GM18907 (cell line): Measurements from ENCODE around the gene PPIL4.

Experiments used
- ATAC-seq: cut with Tn5 transposase; IDR thresholded peaks from one replicate; pipeline ENCODE4 v1.9.1; 2021; ENCODE audit warnings: mild to moderate bottlenecking, moderate library complexity; ENCODE audit not compliant: unreplicated experiment

Gene PPIL4

DNA sequence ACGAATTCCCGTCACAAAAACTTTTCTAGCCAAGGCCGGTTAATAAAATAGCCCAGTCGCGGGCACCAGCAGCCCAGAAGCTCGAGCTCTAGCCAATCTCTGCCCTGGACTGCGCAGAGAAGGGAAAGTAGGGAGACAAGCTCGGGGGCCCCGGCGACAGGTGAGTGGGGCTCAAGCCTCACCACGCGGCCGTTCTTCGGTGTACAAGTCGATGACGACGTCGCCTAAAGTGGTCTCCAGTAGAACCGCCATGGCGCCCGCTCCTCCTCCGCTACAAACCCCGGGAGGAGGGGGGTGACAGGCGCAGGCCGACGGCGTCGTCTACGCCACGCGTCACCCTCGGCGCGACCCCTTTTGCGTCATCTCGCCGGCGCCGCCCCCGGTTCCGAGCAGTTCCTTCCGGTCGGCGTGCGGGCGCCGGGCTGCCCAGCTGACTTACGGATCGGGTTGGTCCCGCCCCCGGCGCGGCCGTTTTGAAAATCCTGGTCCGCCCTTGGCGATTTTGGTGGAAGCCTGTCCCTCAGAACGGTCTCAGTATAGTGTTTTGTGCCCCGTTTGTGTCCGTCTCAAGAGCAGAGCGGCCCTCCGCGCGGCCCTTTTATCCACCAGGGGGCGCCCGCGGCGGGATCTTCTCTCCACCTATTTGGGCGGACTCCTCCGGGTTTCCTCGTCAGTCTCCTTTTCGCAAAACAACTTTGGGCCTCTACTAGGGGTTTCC is at the start of gene PPIL4:
Gene PPIL4 (minus strand): TSS at position 290 of the 718 bp plus-strand sequence. CDS start 38 bp downstream, at position 252.
- ATAC-seq: peak; percentile 90

DNA sequence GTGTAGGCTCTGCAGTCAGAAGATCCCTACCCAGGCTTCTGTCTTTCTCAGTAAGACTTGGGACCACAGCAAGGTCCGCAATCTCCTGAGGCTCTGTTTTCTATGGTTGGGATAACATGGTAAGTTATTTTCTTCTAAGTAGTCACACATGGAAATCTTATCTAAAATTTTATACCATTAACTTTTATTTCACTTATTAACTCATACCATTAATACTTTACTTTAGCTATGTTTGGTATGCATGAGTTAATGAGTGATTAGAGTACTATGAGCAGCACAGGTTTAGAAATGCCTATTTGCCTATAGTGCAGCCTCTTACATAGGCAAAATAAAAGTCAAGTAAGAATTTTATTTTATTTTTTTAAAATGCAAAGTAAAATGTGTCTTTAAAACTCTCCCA is 47.6 kb upstream of the PPIL4 start:
- ATAC-seq: no peak

GRCh38 chr6:149592983-149593382 is 47.1 kb upstream of the PPIL4 start:
- no peak for ATAC-seq

GRCh38 chr6:149586149-149586548 is 40.3 kb upstream of the PPIL4 start:
- no peak for ATAC-seq

DNA sequence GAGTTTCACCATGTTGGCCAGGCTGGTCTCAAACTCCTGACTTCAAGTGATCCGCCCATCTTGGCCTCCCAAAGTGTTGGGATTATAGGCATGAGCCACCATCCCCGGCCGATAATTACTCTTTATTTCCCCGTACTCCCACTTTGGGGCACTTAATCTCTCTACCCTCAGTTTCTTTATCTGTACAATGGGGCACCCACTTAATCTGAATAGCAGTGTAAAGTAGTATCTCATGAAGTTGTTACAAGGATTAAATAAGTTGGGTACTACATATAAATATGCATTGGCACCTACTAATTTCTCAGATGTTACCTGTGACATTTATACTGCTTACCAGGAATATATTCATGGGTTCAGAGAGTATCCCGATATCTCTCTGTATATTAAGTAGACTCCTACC is 35.5 kb upstream of the PPIL4 start:
- no peak for ATAC-seq

DNA sequence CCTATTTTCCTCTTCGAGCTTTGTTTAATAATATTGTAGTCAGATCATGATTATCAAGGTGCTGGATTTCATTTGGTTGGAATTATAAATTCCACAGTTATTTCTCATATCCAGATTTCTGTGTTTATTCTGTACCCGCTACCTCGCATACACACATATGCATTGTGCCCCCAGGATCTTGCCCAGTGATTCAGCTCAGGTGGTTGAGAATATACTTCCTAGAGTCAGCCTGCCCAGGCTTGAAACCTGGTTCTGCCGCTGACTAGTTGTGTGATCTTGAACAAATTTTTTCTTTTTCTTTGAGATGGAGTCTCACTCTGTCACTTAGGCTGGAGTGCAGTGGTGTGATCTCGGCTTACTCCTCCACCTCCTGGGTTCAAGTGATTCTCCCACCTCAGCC is 35.0 kb upstream of the PPIL4 start:
- ATAC-seq: no peak

- ATAC-seq: no peak
Observed at GRCh38 chr6:149567945-149568585, 22.2 kb upstream of the PPIL4 start.

GRCh38 chr6:149567194-149567586 is 21.3 kb upstream of the PPIL4 start:
- no peak for ATAC-seq

- peak; percentile 29 for ATAC-seq
Observed at GRCh38 chr6:149566410-149567193, 20.8 kb upstream of the PPIL4 start.

- ATAC-seq: peak; percentile 86
Observed at GRCh38 chr6:149565527-149566409, 19.9 kb upstream of the PPIL4 start, which contains the start of gene GINM1. TSS of gene GINM1 (plus strand) at chr6:149566375. CDS start at chr6:149566415, 40 bp downstream.

GRCh38 chr6:149563928-149564325 is 18.1 kb upstream of the PPIL4 start:
- ATAC-seq: no peak

DNA sequence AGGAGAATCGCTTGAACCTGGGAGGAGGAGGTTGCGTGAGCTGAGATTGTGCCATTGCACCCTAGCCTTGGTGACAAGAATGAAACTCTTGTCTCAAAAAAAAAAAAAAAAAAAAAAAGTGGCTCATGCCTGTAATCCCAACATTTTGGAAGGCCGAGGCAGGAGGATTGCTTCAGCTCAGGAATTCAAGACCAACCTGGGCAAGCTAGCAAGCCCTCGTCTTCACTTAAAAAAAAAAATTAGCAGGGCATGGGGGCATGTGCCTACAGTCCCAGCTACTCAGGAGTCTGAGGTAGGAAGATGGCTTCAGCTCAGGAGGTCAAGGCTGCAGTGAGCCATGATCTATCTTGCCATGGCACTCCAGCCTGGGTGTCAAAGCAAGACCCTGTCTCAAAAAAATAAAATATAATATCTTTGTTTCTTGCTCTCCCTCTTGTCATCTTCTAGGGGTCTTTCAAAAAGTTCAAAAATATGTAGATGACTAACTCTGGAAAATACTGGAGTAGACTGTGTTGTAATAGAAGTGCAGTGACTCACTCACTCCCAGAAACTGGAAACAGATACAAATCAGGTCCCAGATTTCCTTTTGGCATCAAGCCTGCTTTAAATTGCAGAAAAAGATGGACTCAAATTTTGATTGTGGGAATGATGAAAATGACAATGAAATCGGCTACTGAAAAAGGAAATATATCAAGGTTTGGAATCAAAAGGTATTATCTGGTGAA is 17.5 kb upstream of the PPIL4 start:
- no peak for ATAC-seq

- ATAC-seq: peak; percentile 36
Observed at GRCh38 chr6:149560736-149561135, 14.9 kb upstream of the PPIL4 start.

DNA sequence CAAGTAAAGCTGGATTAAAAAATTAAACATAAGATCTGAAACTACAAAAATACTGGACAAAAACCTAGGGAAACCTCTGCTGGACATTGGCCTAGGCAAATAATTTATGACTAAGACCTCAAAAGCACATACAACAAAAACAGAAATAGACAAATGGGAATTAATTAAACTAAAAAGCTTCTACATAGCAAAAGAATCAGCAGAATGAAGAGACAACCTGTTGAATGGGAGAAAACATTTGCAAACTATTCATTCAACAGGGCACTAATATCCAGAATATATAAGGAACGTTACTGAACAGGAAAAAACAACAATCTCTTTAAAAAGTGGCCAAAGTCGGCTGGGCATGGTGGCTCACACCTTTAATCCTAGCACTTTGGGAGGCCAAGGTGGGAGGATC is 13.5 kb upstream of the PPIL4 start:
- ATAC-seq: no peak

DNA sequence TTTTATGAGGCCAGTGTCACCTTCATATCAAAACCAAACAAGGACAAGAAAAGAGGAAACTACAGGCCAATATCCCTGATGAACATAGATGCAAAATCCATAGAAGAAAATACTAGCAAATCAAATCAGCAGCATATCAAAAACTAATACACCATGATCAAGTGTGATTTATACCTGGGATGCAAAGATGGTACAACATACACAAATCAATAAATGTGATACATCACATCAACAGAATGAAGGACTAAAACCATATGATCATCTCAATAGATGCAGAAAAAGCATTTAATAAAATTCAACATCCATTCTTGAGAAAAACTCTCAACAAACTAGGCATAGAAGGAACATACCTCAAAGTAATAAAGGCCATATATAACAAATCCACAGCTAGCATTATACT is 12.2 kb upstream of the PPIL4 start:
- no peak for ATAC-seq

DNA sequence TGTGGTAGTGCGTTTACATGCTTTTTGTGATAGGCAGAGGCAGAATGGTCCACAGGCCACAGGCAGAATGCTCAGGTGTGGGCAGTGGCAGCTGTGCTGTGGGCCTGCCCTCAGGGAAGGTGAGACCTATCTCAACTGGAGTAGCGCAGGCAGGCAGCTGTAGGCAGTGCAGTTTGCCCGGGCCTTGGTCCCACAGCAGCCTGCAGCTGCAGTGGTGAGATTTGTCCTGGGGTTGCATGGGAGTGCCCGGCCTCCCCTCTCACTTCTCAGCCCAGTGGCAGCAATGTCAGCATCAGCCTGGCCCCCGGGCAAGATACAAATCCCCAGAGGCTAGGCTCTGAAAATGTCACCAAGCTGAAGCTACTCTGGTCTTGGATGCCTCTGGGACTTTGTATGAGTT is 6.1 kb upstream of the PPIL4 start:
- ATAC-seq: no peak

GRCh38 chr6:149545258-149545753 is 537 bp downstream of the PPIL4 start:
- ATAC-seq: peak; percentile 26

- no peak for ATAC-seq
Observed at GRCh38 chr6:149544646-149545257, 1.1 kb downstream of the PPIL4 start.

- no peak for ATAC-seq
Observed at GRCh38 chr6:149541139-149541538, 4.7 kb downstream of the PPIL4 start.
